AG10803 (cell line): ENCODE data around the gene ARPC5.

ENCODE experiments used
- DNase-seq: peaks from one replicate; pipeline ENCODE4 v3.0.0; 2010; ENCODE audit warnings: low read depth
- H3K4me3 ChIP-seq: 2 replicates; pipeline ENCODE4 v1.5.1; 2011; ENCODE audit warnings: mild to moderate bottlenecking, low read length, control low read depth
- TF ChIP-seq, protein P1 (sequence below): conservative IDR thresholded peaks from 2 replicates; pipeline ENCODE4 v1.5.1; 2011; ENCODE audit warnings: mild to moderate bottlenecking, low read length, control low read depth, inconsistent platforms

The ARPC5 gene

GRCh38 chr1:183609759-183610452, 25.7 kb downstream of the ARPC5 start:
- peak; percentile 55 for DNase-seq
- TF ChIP-seq, protein P1, sequence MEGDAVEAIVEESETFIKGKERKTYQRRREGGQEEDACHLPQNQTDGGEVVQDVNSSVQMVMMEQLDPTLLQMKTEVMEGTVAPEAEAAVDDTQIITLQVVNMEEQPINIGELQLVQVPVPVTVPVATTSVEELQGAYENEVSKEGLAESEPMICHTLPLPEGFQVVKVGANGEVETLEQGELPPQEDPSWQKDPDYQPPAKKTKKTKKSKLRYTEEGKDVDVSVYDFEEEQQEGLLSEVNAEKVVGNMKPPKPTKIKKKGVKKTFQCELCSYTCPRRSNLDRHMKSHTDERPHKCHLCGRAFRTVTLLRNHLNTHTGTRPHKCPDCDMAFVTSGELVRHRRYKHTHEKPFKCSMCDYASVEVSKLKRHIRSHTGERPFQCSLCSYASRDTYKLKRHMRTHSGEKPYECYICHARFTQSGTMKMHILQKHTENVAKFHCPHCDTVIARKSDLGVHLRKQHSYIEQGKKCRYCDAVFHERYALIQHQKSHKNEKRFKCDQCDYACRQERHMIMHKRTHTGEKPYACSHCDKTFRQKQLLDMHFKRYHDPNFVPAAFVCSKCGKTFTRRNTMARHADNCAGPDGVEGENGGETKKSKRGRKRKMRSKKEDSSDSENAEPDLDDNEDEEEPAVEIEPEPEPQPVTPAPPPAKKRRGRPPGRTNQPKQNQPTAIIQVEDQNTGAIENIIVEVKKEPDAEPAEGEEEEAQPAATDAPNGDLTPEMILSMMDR, result no peak

GRCh38 chr1:183609313-183609712, 26.3 kb downstream of the ARPC5 start:
- H3K4me3 ChIP-seq, result no peak overlapping the region
- TF ChIP-seq, protein P1, result peak; percentile 69
- peak; percentile 87 for DNase-seq

More at GRCh38 chr1:183609759-183610452, 25.7 kb downstream of the ARPC5 start:
- H3K4me3 ChIP-seq, result no peak overlapping the region

DNA sequence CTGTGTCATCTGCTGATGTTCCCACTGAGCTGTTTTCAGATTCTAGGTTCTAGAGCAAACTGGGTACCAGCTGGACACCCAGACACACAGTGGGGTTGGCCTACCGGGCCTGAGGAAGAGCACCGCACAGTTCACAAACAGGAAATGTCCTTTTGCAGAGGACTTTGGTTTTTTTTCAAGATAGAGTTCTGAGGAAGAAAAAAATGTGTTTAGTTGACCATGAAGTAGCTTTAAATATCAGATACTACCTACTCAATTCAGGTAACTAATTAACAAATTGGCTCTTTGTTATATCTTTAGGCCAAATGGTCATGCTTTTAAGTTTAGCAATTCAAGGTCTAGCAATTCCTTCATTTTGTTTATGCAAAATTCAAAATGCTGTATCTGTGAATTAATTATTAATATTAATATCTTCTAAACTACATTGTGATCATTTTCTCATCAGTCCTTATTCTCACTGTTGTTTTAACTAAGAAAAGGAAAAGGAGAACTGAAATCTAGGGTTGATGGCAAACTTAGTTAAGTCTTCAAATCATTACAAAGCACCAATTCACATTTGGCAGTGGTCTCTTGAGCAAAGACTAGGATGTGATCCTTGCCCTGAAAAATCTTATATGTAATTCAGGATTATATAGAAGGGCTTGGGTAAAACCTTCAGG, 28.1 kb downstream of the ARPC5 start:
- TF ChIP-seq, protein P1, result no peak
- DNase-seq, result no peak
- no peak overlapping the region for H3K4me3 ChIP-seq

DNA sequence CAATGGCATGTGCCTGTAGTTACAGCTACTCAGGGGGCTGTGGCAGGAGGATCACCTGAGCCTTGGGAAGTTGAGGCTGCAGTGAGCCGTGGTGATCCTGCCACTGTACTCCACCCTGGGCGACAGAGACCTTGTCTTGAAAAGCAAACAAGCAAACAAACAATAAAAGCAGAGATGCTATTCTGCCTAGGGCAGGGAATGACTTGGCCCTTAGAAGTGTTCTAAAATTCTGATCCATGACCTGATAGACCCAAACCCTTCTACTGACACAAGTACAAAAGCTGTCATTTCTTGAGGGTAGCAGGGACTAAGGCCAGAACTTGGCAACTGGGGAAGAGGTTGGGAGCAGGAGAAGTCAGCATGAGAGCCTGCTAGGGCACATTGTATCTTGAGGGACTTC, 29.7 kb downstream of the ARPC5 start:
- DNase-seq, result no peak
- H3K4me3 ChIP-seq, result no peak overlapping the region
- TF ChIP-seq, protein P1, result no peak

GRCh38 chr1:183604815-183605214, 30.8 kb downstream of the ARPC5 start:
- DNase-seq, result no peak
- H3K4me3 ChIP-seq, result no peak overlapping the region
- TF ChIP-seq, protein P1, result no peak

DNA sequence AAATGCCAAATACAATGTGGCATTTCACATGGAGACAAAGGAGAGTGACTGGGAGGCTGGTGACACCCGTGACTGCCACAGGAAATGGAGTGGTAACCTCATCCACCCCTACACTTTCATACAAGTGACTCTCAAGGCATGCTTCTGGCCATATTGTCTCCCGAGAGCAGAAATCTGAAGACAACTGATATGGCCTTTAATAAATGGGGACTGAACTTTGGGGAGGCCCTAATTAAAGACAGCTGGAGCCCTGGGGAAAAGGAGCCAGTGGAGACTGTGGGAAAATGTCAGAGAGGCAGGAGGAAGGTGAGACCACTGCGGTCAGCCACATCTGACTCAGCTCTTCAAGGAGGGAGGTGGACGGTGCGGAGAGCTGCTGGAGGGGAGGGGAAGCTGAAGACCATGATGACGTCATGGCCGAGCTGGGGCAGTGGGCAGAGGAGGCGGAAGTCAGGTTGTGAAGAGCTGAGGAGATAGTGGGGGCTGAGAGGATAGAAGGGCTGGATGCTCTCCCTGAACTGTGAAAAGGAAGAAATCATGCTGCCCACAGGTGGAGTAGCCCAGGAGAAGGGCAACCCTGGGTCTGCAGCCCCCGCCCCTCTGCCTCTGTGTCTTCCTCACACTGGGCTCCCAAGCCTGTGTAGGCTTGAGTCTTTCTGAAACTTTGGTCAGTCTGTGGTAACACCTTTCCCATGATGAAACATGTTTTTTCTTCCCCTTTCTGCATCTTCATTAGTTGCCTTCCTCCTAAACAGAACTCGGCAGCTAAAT, 31.4 kb downstream of the ARPC5 start:
- DNase-seq, result peak; percentile 86
- TF ChIP-seq, protein P1, result no peak
- no peak overlapping the region for H3K4me3 ChIP-seq
